ENCODE results near the gene GPR65. TPM values are rescaled to one million over a fixed set of nuclear protein-coding genes. Genes with fewer than 3 reads are reported as not detected.

GPR65 gene
- total RNA-seq, 6 experiments from 2014 or later: 1.0 to 2.7 (median 1.2) TPM

DNA sequence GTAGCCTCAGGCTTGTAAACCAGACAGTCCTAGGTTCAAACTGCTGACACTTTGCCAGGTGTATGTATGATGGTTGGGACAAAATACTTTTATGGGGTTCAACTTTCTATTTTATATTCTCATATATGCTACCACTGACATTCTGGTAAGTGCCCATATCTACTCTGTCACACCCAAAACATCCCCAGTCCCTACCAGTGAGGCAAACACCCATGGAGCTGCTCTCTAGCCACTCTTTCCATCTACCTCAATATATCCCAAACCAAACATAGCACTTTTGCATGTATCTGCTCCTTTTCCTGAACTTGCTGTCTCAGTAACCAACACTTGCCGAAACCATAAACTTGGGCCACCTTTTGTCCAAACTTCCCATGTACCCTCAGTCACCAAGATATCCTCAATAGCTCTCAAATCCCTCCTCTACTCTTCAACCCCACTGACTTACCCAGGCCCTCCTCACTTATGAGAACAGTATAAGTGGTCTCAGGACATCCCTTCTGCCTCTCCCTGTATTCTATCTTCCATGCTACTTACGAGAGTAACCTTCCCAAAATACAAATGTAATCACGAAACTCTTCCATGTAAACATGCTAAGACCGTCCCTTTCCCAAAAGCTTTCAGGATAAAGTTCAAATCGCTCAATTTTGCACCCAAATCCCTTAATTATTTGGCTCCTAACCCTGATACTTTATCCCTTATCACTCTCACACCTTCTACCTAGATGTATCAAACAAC is 15.5 kb upstream of the GPR65 start:
- peaks cover 0 to 5% (median 1%) of the 10 kb centered on the region in 4 donors for H3K36me3 ChIP-seq
- 89% methylated on average over 5 of the region's 5 CpGs for WGBS (ENCODE audit: insufficient coverage, low coverage, low lambda C conversion rate, missing lambda C conversion rate)
- H3K4me1 ChIP-seq: peaks cover 0 to 15% (median 3%) of the 10 kb centered on the region in 4 donors
- peak overlapping the region in 1 of 3 donors; percentile 36 for H3K4me3 ChIP-seq
- no peak for TF ChIP-seq POLR2A (IDR thresholded peaks at IDR 0.05)
- TF ChIP-seq, protein P1, sequence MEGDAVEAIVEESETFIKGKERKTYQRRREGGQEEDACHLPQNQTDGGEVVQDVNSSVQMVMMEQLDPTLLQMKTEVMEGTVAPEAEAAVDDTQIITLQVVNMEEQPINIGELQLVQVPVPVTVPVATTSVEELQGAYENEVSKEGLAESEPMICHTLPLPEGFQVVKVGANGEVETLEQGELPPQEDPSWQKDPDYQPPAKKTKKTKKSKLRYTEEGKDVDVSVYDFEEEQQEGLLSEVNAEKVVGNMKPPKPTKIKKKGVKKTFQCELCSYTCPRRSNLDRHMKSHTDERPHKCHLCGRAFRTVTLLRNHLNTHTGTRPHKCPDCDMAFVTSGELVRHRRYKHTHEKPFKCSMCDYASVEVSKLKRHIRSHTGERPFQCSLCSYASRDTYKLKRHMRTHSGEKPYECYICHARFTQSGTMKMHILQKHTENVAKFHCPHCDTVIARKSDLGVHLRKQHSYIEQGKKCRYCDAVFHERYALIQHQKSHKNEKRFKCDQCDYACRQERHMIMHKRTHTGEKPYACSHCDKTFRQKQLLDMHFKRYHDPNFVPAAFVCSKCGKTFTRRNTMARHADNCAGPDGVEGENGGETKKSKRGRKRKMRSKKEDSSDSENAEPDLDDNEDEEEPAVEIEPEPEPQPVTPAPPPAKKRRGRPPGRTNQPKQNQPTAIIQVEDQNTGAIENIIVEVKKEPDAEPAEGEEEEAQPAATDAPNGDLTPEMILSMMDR (IDR thresholded peaks at IDR 0.05): no peak
- peaks cover 0 to 2% (median 0%) of the 10 kb centered on the region in 4 donors for H3K9me3 ChIP-seq
- peak in 1 of 4 donors; percentile 56 for ATAC-seq
- peak overlapping the region in 1 of 3 donors; percentile 86 for H3K27ac ChIP-seq
- DNase-seq: no peak
- intact Hi-C loops (cut with DNase I): no loop called here
- H3K27me3 ChIP-seq: no peaks in the 10 kb centered on the region

DNA sequence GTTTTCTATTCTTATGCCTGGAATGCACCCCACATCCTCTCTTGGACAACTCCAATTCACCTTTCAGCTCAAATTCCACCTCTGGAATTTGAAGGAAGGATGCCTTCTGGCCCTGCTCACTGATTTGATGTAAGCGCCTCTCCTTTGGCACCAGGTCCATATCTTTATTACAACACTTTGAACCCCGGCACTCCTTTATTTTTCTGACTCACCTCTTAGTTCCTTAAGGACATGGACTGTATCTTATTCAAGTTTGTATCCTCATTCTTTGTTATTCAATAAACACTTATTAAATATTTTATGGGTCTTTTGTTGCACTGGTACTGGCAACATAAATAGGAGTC is 15.0 kb upstream of the GPR65 start:
- Histone ChIP-seq H3K27me3 (no peaks in the 10 kb centered on the region), H3K4me1 (peaks cover 0 to 15% (median 3%) of the 10 kb centered on the region in 4 donors), H3K36me3 (peaks cover 0 to 4% (median 1%) of the 10 kb centered on the region in 4 donors), H3K27ac (peak overlapping the region in 1 of 3 donors; percentile 86), H3K4me3 (peak overlapping the region in 1 of 3 donors; percentile 36), H3K9me3 (peaks cover 0 to 2% (median 0%) of the 10 kb centered on the region in 4 donors)
- ATAC-seq (peak in 1 of 4 donors; percentile 4), DNase-seq (no peak)
- TF ChIP-seq, protein P1 (IDR thresholded peaks at IDR 0.05): no peak
- TF ChIP-seq POLR2A (IDR thresholded peaks at IDR 0.05): no peak
- intact Hi-C loops (cut with DNase I): no loop called here
- WGBS (ENCODE audit: insufficient coverage, low coverage, low lambda C conversion rate, missing lambda C conversion rate): 97% methylated on average over 2 of the region's 2 CpGs

DNA sequence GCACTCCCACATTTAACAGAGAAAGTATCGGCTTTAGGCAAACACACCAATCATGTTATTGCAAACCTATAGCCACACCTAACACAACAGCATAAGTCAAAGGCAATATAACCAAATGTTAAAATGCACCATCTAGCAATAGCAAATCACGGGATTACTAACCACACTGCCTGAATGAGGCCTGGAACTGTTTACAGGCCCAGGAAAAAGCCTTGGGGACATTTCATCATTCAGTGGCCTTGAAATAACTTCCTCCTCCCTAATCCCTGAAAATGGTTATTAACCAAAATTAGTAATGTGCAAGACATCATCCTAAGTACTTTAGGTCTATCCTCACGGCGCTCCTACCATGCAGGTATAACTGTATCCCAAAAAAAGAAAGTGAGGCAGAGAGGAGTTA is 14.3 kb upstream of the GPR65 start:
- ATAC-seq (no peak), DNase-seq (no peak)
- H3K27ac ChIP-seq: peak overlapping the region in 1 of 3 donors; percentile 86
- H3K4me3 ChIP-seq: peak overlapping the region in 1 of 3 donors; percentile 36
- WGBS (ENCODE audit: insufficient coverage, low coverage, low lambda C conversion rate, missing lambda C conversion rate): 85% methylated on average over 4 of the region's 4 CpGs
- peaks cover 0 to 2% (median 0%) of the 10 kb centered on the region in 4 donors for H3K9me3 ChIP-seq
- peaks cover 0 to 15% (median 3%) of the 10 kb centered on the region in 4 donors for H3K4me1 ChIP-seq
- H3K27me3 ChIP-seq: no peaks in the 10 kb centered on the region
- intact Hi-C loops (cut with DNase I): no loop called here
- TF ChIP-seq, protein P1 (IDR thresholded peaks at IDR 0.05): no peak
- no peak for TF ChIP-seq POLR2A (IDR thresholded peaks at IDR 0.05)
- H3K36me3 ChIP-seq: peaks cover 0 to 3% (median 0%) of the 10 kb centered on the region in 4 donors

DNA sequence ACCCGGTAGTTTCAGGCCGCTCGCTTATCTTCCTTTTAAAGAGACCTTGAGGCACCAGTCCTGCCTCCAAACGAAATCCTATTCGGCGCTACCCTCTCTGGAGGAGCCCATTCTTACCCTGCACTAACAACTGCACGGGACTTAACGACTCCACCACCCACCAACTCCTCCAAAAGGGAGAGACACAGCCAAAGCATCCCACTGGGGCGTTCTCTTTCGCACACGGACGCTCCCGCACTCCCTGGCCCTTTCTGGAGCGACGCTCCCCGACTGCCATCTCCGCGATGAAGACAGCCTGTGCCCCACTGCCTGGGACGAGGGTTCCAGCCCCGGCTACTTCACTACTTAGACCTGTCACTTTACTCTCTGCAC is 12.6 kb upstream of the GPR65 start:
- TF ChIP-seq POLR2A (IDR thresholded peaks at IDR 0.05): no peak
- TF ChIP-seq, protein P1 (IDR thresholded peaks at IDR 0.05): no peak
- H3K4me3 ChIP-seq: peak overlapping the region; percentile 71 to 74 (median 73)
- H3K4me1 ChIP-seq: peaks cover 0 to 15% (median 3%) of the 10 kb centered on the region in 4 donors
- intact Hi-C loops (cut with DNase I): no loop called here
- ATAC-seq: peak in 3 of 4 donors; percentile 16 to 45 (median 34)
- H3K27me3 ChIP-seq: no peaks in the 10 kb centered on the region
- 25% methylated on average over 12 of the region's 20 CpGs for WGBS (ENCODE audit: insufficient coverage, low coverage, low lambda C conversion rate, missing lambda C conversion rate)
- no peaks in the 10 kb centered on the region for H3K9me3 ChIP-seq
- DNase-seq: peak in 1 of 3 donors; percentile 48
- H3K36me3 ChIP-seq: no peaks in the 10 kb centered on the region
- H3K27ac ChIP-seq: peak overlapping the region; percentile 70 to 92 (median 78)
